HG02973 (cell line): ENCODE results near the gene PRDM16.

ENCODE experiments used
- ATAC-seq: cut with Tn5 transposase; IDR thresholded peaks from one replicate; pipeline ENCODE4 v1.9.1; 2021; ENCODE audit warnings: moderate library complexity; ENCODE audit not compliant: unreplicated experiment

PRDM16 gene

DNA sequence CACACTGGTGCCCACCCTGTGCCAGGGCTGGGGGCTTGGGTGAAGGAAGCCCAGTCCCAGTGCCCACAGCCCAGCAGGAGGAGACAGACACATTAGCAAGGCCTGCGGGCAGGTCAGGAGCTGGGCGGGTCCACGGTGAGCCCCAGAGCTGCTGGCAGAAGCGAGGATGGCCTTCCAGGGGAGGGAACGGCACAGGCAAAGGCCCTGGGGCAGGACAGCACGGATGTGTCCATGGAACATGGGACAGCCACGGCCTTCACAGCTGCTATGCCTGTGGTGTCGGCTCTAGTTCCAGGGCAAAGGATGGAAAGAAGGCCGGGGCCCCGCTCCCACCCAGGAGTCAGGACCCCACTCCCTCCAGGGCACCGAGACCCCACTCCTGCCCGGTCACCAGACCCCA, 220.5 kb downstream of the PRDM16 start:
- ATAC-seq = no peak

DNA sequence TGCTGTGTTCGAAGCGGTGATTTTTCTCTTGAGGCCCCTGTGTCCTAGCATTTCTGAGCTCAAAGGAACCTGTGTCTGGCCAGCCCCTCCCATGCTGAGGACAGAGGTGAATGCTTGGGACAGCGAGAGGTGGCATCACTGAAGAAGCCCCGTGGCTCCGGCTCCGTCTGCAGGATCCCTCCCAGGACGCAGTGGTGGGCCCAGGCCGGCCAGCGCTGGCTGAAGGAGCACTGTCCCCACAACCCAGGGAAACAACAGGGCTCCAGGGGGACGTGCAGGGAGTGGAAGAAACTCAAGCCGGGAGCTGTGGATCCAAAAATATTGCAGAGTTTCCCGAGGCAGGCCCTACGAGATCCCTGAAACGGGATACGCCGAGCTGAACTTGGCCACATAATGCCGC, 221.4 kb downstream of the PRDM16 start:
- ATAC-seq = no peak

DNA sequence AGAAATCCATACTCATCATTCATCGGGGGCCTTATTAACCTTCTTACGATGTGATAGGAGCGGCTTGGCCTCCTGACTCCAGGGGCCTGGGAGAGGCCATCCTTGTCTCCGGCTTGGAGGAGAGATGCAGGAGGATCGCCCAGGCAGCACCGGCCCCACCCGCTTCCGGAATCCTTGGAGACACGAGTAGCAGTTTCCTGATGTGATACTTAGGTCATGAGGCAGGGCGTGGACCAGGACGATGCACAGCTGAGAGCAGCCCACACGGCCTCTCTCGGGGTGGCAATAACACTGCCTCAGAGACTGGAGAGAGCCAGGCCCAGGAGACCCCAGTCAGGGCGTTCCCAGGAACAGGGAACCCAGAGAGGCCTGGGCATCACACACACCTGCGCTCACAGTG, 221.9 kb downstream of the PRDM16 start:
- ATAC-seq = no peak

DNA sequence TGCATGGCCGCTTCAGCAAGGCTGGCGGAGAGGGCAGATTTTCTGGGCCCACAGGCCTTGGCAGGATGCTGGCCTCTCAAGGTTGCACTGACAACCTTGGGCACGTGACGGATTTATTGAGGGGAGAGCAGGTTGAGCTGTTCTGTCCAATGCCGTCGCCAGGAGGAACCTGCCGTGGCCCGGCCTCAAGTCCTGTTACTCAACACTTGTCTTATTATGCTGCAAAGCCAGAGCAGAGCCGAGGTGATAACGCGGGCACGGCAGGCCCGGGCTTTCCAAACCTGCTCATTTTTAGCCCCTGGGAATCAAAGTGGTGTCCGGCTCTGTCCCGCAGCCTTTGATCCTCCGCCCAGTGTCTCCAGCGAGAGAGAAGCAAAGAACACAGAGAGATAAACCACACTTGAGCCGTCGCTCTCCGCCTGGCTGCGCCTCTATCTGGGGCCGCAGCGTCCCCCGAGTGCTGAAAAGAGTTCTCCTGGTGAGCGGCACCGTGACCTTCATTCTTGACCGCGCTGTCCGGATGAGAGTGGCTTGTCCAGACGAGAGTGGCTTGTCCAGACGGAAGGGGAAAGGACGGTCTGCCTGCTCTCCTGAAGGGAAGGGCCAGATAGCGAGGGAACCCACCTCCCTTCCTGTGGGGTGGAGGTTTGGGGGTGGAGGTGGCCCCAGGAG, 223.2 kb downstream of the PRDM16 start:
- no peak for ATAC-seq

DNA sequence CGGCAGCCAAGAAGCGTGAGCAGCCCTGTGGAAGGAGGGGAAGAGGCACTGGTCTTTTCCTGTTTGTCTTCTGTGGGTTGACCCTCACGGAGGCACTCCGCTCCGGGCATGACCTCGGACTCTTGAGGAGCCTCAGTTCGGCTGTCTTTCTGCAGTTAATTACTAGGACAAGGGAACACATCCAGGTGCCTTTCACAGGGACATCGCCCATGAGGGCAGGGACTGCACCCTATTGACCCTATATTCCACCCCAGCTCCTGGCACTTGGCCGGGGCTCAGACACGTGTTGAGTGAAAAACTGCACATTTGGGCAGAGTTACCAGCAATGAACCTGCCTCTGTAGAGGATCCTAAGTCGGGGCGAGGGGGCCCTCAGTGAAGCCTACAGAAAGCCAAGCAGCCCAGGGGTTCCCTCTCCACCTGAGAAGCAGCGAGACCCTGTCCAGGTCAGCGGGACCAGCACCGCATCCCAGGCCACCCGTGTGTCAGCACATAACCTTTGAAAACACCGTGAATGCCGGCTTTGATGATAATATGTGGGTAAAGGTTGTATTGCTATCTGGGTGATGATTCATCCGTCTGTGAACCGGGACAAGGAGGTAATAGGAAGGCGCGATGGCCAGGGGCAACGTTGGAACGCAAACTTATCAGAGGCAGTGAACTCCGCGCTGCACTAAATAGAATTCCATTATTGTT, 224.0 kb downstream of the PRDM16 start:
- ATAC-seq = no peak

DNA sequence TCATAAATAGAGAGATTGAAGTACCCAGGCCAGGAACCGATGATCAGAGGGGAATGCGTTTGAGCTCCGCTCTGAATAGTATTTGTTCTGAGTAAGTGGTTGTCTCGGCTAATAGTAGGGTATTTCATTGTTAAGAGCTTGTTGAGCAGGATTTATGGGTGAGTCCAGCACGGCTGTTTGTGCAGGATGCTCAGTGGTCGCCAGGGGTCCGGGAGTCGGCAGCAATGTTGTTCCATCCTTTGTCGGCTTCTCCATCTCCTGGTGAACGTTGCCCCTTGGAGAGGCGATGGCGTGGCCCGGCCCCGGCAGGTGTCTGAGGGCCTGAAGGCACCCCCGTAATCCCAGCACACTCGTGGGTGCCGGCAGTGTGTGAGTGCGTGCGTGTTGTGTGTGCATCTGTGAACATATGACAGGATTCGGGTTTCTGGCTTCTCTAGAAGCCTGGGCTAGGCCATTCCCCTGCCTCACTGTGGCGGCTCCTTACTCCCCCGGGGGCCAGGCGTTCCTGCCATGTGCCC, 224.6 kb downstream of the PRDM16 start:
- no peak for ATAC-seq

DNA sequence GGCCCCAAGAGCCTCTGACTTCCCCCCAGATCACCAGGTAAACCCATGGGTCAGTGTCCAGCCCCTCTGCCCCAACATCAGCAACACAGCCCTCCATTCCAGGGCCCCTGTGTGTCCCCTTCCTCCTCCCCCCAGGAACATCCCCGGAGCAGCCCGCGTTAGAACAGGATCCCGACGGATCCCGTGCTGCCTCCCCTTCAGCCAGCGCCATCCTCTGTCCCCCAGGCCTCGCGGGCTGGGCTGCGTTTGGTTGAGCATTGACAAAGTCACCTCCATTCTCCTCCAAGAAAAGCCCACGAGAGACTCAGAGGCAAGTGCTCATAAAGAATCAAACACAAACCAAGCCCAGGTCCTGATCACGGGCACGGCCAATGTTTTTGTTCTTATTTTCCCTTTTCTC, 225.4 kb downstream of the PRDM16 start:
- ATAC-seq = no peak

DNA sequence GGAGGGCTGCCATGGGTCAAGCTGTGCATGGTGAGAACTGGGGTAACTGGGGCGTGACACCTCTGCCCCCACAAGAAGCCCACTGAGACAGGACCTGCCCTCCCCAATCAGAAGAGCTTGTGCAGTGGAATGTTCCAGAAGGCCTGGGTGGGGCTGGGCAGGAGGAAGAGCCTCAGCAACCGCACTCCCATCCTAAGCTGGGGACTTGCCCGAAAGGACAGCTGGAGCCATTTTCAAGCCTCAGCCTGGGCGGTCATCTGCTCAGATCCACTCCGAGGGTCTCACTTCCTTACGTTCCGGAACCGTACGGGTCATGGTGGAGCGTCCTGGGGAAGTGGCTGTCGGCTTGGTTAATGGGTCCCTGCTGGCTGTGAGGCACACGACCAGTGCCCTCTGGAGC, 226.8 kb downstream of the PRDM16 start:
- ATAC-seq = no peak

DNA sequence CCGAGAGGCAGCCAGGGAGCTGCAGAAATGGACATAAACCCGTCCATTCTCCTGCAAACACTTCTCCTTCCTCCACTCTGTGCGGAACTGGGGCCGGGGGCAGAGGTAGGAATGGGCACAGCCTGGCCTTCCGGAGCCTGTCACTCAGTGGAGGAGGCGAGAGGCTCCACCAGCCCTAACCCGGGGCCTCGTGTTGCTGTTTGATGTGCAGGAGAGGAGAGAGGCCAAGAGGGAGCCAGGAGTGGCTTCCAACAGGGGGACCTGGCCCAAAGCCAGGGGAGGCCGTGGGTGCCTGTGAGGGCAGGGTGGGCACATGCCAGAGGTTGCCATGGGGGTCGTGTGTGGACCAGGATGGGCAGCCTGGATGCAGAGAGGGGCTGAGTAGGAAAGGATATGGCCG, 227.3 kb downstream of the PRDM16 start:
- no peak for ATAC-seq

DNA sequence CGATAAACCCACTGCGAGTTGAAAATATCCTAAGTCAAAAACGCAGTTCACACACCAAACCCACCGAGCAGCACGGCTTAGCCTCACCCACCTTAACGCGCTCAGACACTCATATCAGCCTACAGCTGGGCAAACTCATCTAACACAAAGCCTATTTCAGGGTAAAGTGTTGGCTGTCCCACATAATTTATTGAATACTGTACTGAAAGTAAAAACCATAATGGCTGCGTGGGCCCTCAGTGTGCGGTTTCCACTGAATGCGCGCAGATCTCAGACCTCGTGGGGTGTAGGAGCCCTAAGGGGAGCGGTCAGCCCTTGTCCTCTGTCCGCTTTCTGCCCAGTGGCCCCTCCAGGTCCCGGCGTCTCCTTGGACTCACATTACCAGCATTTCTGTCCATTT, 227.8 kb downstream of the PRDM16 start:
- ATAC-seq = no peak

DNA sequence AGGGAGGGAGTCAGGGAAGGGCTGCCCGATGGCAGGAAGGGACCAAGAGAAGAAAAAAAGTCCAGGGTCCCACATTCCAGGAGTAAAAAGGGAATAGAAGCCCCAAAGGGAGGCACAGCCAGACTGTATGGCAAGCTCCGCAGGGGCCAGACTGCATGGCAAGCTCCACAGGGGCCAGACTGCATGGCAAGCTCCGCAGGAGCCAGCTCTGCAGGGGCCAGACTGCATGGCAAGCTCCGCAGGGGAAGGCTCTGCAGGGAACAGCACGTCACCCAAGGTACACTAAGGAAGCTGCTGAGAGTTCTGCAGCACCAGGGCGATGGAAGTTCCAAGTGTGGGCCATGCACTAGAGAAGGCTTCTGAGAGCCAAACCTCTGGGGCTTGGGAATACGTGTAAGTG, 228.8 kb downstream of the PRDM16 start:
- no peak for ATAC-seq

DNA sequence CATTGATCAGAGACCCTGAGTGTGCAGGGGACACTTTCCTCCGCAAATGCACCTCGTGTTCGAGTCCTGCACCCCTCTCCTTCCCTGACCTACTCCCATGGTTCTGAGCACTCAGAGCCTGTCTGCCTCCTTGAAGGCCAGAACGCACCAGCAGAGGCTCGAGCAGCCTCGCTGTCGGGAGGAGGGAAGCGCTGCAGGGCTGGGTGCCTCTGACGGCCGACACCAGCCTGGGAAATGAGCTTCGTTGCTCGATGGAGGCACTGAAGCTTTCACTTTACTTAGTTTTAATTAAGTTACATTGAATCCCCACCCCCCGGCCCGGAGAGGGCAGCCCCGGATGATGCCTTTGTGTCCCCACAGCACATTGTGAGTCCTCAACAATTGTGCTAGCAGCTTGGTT, 229.2 kb downstream of the PRDM16 start:
- ATAC-seq = no peak

DNA sequence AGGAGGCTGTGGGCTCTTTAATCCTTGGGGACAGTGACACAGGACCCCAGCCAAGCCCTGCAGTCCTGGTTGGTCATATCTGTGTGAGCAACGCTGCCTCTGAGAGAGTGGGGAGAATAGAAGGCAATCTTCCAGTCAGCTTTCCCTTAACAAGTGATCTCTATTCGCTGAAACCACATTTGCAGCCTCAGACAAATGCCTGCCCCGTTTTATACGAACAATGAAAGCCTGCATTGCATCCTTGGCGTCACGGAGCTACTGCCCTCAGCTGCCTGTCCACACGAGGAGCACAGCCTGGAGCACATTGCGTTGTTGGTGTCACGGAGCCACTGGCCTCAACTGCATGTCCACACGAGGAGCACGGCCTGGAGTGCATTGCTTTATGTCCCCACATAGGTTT, 235.2 kb downstream of the PRDM16 start:
- no peak for ATAC-seq

DNA sequence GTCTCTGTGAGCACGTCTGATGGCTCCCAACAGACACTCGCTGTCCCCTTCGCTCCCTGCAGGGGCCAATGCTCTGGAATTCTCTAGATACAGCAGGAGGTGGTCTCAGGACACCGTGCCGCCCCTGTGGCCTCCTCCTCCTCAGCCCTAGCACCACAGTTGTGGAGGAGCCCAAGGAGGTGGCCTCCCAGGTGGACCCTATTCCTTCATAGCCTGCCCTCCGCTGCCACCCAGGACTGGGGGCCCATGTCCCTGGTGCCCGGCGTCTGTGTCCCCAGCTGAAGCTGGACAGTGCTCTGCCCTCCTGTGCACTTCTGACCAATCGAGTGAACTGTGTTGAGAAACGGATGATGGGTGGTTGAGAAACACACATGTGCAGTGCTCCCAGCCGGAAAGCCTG, 235.7 kb downstream of the PRDM16 start:
- ATAC-seq = no peak

DNA sequence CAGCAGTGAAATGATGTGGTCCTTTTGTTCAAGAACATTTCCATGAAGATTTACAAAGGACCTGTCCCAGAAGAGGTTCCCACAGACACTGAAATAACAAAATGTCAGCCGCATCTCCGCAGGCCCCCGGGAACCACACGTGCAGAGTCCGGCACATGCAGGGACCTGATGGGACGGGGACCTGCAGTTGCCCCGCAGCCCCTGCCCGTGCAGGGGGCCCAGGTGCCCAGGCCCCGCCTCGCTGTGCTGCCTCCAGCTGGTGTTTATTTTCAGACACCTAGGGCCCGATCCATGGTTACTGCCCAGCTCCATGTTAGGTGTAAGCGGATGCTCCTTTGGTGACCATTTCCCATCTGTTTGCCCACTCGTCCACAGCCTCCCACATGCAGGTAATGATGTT, 236.2 kb downstream of the PRDM16 start:
- no peak for ATAC-seq

DNA sequence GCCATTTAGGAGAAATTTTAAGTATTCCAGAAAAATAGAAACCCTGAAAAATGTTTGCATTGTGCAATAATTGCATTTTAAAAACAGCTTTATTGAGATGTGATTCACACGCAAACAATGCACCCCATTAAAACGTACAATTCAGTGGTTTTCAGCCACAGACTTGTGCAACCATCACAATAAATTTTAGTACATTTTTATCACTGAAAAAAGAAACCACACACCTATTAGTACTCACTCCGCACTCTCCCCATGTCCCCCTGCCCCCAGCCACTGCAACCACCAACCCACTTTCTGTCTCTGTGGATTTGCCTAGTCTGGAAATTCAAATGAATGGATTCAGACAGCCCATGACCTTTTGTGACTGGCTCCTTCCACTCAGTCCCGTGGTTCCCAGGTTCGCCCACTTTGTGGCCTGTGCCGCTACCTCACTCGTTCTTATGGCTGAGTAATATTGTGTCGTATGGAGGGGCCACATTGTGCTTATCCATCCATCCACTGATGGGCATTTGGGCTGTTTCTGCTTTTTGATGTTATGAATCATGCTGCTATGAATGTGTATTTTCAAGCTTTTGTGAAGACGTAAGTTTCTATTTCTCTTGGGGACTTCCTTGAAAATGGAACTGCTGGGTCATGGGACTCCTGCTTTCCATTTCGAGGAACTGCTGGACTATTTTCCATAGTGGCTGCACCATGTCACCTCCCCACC, 237.7 kb downstream of the PRDM16 start:
- no peak for ATAC-seq

DNA sequence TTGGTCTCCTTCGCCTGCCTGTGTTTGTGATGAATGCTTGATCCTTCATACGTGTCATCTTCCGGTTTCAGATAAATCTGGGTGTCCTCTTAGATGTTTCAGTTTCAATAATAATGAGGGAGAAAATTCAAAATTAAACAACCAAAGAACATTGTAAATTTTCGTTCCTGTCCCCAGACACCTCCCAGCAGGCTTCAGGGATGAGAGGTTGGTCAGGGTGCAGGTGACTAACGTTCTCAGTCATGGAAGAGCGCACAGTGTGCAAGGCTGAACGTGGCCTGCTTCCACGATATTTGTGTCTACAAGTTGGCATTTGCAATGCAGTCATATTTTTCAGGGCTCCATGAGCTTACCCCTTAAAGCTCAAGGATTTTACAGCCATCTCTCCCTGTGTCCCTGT, 238.4 kb downstream of the PRDM16 start:
- ATAC-seq = no peak

DNA sequence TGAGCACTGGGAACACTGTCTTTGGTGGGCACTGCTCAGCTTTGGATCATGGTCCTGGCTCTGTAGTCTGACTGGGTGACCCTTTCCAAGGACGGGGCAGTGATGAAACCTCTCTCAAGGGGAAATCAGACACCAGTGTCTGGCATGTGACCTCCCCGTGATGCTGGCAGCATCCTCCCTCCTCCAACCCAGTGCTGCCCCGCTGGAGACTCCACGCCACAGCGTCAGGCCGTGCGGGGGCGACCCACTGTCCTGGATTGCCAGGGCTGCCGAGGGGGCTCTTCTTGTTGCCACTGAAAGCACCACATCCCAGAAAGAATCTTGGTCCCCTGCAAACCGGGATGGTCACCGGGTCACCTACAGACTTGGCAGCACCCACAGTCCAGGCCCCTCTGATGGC, 239.1 kb downstream of the PRDM16 start:
- ATAC-seq = no peak

DNA sequence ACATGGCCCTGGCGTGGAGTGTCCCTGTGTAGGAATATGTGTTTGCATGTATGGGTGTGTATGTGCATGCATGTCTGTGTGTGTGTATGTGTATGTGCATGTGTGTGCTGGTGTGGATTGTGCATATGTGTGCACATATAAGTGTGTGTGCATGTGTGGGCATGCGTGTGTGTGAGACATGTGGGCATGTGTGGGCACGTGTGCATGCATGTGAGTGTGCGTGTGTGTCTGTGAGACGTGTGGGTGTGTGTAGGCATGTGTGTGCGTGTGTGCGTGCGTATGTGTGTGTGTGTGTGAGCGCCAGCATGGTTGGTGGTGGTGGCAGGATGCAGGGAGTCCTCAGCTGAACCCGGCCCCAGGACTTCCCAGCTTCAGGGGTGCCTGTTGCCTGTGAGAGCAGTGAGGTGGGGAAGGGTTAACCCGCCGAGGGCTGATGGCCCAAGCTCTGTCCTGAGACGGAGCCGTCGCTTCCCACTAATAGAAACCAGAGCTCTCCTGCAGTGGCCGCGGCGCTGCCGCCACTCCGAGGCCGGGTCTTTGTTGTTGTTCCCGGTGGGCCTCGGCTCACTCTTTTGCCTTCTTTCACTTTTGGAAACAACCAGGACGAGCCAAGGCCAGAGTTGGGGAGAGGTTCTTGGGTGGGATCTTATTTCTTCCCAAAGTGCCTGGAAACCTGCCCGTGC, 241.9 kb downstream of the PRDM16 start:
- ATAC-seq = no peak

DNA sequence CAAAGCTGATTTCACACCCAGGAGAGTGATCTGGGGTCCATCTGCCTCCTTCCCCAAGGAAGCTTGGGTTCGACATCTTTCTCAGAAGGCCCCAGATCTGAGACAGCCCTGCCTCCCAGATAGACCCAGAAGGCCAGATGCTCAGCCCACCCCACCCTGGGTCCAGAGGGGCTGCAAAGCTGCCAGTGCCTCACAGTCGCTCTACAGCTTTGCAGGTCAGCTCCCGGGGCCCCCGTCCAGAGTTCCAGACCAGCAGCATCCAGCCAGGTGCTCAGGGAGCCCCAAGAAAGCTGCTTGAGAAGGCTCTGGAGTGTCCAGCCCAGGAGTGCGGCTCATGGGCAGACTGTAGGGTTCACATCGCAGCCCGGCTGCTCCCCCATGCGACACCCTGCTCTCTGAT, 242.7 kb downstream of the PRDM16 start:
- no peak for ATAC-seq

DNA sequence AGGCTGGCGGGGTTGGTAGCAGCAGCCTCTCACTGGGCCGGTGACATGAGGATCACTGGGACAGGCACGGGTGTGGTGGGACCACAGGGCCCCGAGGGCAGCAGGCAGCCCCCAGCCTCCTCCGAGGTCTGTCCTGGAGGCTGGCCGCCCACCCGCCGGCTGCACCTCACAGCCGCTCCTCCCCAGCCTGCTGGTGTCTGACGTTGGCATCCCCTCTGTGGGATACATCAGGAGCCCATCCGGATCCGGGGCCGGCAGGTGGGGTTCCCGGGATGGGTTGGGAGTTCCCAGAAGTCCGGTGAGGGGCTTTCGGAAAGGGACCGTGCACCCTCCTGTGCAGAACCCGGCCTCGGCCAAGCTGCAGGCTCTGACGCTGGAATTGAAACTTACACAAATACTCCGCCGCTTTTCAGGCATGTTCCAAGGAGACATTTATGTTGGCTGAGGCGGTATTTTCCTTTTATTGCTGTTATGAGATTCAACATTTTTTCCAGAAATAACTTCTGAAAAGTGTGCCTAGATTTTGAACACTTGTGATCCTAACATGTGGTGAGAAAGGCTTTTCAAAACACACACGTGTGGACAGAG, 243.4 kb downstream of the PRDM16 start:
- no peak for ATAC-seq
